Keratinocyte (primary cell): ENCODE measurements around the gene GPHA2.

Experiments used
- EZH2 ChIP-seq: IDR thresholded peaks from one replicate; pipeline ENCODE4 v1.6.1; 2012; ENCODE audit warnings: inconsistent platforms, mild to moderate bottlenecking, low read length, moderate library complexity
- TF ChIP-seq, protein P1 (sequence below), 3 experiments: IDR thresholded peaks in 1 of 3; conservative IDR thresholded peaks in 1 of 3; optimal IDR thresholded peaks in 1 of 3; 2 replicates in 2 of 3; 3 replicates in 1 of 3; pipeline versions ENCODE3 to v1.5.1; 2011; ENCODE audit warnings: low read length in 3 of 3, mild to moderate bottlenecking in 3 of 3, moderate library complexity in 2 of 3, control low read depth in 1 of 3, inconsistent platforms in 1 of 3; ENCODE audit not compliant: insufficient read depth in 2 of 3; ENCODE audit errors: extremely low read depth in 1 of 3

DNA sequence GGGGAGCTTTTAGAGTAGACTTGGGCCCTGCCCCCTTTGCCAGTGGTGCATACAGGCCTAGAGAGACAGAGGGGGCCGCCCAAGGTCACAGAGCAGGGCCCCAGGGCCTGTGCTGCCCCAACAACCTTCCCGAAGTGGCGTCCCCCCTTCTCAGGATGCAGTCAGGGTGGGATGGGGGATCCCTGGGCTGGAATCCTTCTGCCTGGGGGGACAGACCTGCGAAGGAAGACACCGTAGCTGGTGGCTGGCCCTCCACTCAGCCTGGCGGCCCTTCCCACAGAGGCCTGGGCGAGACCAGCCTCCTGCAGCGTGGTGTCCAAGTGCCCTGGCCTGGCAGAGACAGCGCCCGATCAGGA is 42.9 kb downstream of the GPHA2 start:
- TF ChIP-seq, protein P1, sequence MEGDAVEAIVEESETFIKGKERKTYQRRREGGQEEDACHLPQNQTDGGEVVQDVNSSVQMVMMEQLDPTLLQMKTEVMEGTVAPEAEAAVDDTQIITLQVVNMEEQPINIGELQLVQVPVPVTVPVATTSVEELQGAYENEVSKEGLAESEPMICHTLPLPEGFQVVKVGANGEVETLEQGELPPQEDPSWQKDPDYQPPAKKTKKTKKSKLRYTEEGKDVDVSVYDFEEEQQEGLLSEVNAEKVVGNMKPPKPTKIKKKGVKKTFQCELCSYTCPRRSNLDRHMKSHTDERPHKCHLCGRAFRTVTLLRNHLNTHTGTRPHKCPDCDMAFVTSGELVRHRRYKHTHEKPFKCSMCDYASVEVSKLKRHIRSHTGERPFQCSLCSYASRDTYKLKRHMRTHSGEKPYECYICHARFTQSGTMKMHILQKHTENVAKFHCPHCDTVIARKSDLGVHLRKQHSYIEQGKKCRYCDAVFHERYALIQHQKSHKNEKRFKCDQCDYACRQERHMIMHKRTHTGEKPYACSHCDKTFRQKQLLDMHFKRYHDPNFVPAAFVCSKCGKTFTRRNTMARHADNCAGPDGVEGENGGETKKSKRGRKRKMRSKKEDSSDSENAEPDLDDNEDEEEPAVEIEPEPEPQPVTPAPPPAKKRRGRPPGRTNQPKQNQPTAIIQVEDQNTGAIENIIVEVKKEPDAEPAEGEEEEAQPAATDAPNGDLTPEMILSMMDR (optimal IDR thresholded peaks at IDR 0.05 in 1 of 3, IDR thresholded peaks at IDR 0.05 in 1 of 3, conservative IDR thresholded peaks at IDR 0.05 in 1 of 3; ENCODE audit: extremely low read depth in 1 of 3, insufficient read depth in 2 of 3, low read length in 3 of 3), result no peak
- no peak for TF ChIP-seq EZH2
